GM18867 (cell line): ENCODE measurements around the gene CALM3.

ENCODE experiments used
- ATAC-seq: cut with Tn5 transposase; IDR thresholded peaks from one replicate; pipeline ENCODE4 v1.9.1; 2021; ENCODE audit warnings: mild to moderate bottlenecking, moderate library complexity; ENCODE audit not compliant: unreplicated experiment

Gene CALM3

DNA sequence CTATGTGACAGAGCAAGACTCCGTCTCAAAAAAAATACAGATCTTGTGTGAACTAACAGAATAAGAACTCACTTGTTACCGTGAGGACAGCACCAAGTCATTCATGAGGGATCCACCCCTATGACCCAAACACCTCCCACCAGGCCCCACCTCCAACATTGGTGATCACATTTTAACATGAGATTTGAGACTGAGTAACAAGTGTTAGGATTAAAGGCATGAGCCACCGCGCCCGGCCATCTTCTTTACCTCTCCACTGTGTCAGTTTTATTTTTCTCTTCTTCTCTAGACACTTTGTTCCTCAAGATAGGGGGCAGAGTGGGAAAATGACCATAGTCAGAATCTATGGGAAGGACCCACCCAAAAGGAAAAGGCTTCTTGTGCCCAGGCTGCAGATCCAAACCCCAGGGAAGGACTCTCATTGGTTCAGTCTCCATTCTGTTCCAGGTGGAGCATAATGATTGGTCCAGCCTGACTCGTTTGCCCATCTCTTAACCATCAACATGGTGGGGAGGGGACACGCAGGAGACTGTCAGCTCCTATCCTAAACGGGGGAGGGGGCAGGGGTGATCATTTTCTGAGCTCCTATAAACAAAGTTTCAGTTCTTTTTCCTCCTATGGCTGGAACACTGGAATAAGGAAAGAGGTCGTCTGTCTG lies 1.3 kb upstream of the CALM3 start:
- ATAC-seq, result no peak

DNA sequence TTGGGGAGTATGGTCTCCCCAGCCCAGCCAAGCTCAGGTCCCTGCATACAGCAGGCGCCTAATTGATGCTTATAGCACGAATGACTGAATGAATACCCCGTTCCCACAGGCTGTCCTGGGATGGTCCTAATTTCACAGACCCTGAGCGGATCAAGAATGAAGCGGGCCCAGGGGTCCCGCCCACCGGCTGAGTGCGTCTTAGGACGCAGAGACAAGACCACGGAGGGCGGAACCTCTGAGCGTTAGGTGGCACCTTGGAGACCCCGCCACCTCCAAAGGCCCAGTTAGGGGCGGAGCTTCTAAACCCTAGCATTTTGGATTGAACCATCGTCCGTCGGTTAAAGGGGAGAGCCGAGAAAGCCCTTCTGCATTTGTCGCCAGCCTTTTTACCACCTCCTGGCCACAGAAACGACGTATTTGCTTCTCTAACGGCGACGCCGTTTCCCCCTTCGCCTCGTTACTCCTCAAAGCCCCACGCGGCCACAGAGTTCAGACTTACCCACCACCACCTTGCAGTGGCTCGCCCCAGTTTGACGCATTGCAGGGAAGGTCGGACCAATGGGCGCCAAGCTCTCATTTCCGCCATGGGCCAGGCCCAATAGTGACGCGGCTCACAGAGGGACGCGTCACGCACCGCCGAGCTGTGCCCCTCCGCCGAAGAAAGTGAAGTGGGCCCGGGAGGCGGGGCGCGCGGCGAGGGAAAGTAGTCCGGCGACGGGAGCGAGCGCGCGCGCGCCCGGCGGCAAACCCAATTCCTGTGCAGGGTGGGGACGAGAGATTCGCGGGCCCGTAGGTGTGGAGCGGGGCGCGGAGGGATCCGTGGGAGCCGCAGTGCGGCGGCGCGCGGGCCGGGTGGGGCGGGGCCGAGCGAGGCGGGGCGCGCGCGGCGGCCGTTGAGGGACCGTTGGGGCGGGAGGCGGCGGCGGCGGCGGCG lies 479 bp upstream of the CALM3 start:
- peak; percentile 77 for ATAC-seq

DNA sequence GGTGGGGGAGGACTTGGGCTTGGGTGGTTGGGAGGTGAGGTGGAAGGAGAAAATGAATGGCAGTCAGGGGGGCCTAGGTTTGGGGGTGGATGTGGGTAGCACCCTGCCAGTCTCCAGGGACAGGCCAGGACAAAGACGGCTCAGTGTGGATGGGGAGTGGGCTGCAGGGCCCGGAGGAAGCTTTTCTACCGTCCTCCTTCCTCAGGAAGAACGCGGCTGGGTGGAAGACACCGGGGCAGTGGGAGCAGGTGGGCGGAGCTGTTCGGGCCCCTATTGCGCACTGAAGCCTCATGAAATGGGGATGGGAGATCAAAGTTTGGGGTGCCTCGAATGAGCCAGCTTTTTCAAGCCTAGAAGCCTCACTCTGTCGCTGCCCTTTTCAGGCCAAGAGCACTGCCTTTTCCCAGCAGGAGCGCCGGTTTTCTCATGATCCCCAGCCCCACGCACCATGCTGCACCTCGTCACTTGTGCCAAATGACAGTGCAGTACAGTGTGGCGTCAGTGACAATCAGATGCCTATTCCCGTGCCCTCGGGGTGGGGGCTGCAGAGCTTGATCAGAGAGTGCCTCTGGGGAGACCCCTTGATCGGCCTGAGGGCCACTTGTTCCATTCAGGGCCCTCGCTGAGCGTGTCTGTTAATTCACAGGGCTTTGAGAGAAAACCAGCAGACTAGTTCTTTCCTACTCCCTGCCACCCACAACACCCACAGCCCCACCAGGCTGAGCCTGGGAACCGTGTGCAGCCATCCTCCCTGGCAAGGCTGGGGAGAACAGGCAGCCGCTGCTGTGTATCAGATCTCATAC lies 1.5 kb downstream of the CALM3 start:
- ATAC-seq, result no peak

DNA sequence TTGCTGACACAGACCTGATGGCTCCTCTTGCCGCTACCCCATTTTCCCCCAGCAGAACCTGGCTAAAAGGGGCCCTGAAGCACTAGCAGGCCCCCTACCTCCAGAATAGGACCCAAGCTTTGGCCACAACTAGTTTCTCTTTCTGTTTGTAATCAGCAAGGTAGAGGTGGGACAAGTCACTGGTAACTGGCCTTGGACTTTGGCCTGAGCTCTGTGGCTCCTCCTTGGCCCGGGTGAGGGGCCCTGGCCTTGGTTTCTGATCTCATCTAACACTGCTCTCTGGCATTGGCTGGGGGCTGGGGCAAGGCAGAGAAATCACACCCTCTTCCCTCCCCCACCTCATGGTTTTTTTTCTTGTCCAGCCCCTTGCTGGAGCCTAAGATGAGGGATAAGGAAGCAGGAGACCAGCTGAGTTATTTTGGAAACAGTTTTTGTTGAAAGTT lies 2.1 kb downstream of the CALM3 start:
- ATAC-seq, result no peak

DNA sequence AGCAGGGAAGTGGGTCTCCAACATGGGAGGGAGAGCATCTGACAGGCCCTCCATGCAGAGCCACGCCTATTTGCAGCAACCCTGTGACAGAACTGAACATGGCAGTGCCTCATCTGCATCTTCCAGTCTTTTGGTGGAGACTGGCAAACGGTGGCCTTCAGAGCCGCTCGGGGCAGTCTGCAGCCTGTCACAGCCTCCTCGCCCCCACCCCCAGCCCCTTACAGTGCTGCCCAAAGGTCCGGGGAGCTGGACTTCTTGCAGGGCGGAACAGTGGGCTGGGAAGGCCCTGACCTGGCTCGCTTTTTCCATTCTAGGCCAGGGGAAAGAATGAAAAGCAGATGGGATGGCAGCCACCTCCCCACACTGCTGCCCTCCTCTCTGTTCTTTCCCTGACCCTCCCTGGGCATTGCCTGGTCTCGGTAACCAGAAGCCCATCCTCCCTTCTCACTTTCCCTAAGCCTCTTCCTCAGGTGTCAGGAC lies 2.7 kb downstream of the CALM3 start:
- ATAC-seq, result no peak

DNA sequence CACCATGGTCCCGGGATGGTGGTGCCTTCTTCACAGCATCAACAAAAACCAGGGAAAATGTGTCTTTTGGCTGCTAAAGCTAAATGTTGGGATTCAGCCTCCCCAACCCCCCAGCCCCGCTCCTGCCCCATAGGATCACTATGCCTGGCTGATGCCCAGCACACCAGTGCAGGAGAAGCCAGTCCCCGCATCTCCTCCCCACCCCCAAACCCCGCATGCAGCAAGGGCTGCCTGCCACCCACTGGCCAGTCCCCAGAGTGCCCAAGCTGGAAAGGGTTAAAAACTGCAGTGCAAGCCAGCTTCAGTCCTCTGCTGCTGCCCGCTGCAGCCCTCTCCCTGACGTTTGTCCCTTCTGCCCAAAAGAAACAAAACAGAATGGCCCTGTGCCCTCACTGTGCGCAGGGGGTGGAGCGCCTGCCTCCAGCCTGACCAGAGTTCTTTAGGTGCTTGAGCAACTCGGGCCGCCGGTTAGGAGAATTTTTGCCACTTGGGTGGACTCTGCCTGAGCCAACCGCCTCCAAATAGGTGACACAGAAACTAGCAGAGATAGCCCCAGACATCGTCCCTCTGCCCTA lies 3.7 kb downstream of the CALM3 start:
- no peak for ATAC-seq

DNA sequence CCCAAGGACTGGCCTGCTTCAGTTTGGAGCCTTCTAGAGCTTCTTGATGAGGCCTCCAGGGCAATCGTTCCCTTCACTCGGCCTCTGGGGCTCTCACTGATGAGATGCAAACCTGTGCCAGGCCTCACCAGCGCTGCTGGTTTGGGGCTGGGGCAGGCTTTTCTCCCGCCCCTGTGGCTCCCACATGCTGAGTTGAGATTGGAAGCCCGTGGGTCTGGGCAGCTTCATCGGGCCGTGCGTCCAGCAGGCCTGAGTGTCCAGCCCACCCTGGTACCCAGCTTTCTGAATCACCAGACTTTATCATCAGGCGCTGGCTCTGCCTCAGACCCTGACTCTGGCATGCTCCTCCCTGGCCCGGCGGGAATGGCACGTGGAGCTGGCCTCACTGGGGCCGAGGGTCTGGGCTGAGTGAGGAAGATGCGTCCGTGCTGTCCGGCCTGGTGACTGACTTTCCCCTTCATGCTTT lies 4.3 kb downstream of the CALM3 start:
- ATAC-seq, result no peak

DNA sequence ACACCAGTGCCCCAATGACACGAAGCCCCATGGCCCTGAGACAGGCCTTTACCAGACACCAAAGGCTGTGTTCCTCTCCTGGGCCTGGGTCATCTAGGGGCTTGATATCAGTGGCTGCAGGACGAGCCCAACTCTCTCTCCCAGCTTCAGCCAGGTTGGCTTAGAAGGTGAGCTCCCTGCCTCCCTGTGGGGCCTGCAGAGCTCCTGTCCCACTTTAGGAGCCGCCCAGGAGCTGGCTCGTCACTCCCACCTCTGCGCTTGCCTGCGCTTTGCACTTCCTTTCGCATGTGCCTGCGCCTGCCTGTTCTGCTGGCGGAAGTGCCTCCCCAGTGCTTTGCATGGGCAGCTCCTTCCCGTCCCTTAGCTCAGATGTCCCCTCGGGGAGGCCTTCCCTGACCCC lies 4.9 kb downstream of the CALM3 start:
- no peak for ATAC-seq

DNA sequence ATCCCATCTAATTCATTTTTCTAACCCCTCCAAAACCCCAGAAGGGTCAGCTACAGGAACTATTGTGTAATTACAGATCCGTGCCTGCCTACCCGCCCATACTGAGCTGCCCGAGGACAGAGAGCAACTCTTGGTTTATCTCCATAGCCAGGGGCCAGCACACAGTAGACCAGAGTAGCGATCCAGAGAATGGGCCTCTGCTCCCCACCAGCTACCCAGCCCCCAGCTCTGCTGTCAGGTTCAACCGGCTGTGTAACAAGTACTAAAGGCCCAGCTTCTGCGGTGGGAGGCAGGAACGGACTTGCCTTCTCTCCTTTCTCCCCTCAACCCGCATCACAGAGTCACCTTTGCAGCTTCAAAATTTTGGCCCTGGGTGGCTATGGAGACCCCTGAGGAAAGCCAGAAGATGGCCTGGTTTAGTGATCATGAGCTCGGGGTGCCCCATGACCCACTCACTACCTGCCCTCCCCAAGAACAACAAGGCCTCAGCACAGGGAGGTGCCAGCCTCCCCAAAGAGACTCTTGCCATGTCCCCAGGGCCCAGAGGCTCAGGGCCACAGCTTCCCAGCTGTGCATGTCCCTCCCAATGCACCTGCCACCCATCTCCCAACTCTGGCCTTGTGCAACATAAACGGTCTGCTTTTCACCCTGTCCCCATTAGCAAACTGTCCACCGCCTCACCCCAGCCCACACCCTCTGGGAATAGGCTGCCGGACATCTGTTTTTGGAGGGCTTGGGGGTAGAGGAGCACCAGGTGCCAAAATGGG lies 5.7 kb downstream of the CALM3 start:
- ATAC-seq, result no peak

DNA sequence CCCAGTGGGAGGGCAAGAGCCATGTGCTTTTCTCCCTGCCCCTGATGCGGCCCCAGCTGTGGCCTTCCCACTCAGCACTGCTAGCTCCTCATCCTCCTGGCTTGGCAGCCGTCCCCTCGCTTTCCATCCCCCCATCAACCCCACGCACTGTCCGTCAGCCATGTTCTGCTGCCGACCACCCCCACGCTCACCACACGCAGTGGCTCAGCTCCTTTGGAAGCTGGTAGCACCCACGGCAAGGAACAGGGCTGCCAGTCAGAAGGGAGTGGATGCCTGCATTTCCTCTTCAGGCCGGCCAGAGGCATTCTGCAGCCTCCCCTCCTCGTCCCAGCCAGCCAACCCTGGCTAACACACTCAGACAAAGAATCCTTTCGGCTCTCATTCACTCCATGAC lies 6.3 kb downstream of the CALM3 start:
- ATAC-seq, result no peak

DNA sequence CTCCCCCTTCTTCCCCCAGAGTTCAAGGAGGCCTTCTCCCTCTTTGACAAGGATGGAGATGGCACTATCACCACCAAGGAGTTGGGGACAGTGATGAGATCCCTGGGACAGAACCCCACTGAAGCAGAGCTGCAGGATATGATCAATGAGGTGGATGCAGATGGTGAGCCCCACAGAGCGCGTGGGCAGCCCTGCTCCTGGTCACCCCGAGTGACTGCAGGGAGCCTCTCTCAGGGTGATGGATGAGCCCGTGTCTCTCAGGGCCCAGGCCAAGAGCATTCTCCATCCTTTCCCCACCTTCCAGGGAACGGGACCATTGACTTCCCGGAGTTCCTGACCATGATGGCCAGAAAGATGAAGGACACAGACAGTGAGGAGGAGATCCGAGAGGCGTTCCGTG lies 7.0 kb downstream of the CALM3 start:
- no peak for ATAC-seq

DNA sequence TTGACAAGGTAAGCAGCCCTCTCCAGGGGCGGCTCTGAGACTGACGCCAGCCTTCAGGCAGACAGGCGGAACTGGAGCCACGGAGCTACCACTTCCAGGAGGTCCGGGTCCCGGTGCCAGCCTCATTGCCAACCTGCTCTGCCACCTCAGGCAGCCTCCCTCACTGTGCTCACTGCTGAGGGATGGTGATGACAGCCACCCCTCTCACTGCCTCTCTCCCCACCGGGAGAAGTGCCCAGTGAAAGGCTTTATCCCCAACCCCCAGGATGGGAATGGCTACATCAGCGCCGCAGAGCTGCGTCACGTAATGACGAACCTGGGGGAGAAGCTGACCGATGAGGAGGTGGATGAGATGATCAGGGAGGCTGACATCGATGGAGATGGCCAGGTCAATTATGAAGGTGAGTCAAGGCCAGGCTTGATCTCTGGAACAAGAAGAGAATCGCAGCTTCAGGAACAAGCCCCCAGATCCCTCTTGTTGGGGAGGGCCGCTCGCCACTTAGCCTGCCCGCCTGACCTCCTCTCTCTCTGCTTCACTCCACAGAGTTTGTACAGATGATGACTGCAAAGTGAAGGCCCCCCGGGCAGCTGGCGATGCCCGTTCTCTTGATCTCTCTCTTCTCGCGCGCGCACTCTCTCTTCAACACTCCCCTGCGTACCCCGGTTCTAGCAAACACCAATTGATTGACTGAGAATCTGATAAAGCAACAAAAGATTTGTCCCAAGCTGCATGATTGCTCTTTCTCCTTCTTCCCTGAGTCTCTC lies 7.6 kb downstream of the CALM3 start:
- no peak for ATAC-seq

DNA sequence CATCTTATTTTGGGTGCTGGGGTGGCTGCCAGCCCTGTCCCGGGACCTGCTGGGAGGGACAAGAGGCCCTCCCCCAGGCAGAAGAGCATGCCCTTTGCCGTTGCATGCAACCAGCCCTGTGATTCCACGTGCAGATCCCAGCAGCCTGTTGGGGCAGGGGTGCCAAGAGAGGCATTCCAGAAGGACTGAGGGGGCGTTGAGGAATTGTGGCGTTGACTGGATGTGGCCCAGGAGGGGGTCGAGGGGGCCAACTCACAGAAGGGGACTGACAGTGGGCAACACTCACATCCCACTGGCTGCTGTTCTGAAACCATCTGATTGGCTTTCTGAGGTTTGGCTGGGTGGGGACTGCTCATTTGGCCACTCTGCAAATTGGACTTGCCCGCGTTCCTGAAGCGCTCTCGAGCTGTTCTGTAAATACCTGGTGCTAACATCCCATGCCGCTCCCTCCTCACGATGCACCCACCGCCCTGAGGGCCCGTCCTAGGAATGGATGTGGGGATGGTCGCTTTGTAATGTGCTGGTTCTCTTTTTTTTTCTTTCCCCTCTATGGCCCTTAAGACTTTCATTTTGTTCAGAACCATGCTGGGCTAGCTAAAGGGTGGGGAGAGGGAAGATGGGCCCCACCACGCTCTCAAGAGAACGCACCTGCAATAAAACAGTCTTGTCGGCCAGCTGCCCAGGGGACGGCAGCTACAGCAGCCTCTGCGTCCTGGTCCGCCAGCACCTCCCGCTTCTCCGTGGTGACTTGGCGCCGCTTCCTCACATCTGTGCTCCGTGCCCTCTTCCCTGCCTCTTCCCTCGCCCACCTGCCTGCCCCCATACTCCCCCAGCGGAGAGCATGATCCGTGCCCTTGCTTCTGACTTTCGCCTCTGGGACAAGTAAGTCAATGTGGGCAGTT lies 8.6 kb downstream of the CALM3 start:
- ATAC-seq, result no peak

DNA sequence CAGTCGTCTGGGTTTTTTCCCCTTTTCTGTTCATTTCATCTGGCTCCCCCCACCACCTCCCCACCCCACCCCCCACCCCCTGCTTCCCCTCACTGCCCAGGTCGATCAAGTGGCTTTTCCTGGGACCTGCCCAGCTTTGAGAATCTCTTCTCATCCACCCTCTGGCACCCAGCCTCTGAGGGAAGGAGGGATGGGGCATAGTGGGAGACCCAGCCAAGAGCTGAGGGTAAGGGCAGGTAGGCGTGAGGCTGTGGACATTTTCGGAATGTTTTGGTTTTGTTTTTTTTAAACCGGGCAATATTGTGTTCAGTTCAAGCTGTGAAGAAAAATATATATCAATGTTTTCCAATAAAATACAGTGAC lies 9.3 kb downstream of the CALM3 start:
- no peak for ATAC-seq

DNA sequence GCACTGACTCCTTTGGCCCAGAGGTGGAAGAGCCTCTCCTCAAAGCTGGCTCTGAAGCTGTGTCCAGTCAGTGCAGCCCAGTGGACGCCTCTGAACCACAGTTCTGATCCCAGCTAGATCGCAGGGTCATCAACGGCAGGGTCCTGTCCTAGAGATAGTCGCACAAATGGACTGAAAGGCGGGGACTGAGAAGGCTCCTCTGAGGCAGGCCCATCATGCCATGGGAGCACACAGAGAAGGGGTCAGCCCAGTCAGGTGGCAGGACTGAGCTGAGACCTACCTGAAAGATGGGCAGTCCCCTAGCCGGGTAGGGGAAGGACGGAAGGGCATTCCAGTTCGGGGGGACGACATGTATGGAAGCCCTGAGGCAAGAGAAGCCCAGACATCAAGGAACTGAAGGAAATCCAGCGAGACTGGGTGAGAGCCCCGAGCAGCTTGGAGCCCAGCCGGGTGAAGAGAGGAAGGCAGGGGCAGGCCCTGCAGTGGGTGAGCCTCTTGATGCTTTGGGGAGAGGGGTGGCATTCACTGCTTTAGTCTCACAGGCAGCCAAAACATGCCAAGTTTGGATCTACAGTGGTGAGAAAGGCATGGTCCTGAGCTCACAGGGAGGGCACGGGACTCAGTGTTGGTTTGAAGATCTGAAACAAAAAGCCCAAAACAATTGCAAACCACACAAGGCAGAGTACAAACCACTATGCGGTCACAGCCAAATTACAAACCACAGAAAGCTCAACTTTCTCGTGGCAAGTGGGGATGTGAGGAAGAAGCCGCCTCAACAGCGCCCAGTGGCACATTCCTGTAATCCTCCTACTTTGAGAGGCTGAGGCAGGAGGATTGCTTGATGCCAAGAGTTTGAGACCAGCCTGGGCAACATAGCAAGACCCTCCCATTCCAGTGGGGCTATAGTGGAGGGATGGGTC lies 10.0 kb downstream of the CALM3 start:
- ATAC-seq, result no peak

DNA sequence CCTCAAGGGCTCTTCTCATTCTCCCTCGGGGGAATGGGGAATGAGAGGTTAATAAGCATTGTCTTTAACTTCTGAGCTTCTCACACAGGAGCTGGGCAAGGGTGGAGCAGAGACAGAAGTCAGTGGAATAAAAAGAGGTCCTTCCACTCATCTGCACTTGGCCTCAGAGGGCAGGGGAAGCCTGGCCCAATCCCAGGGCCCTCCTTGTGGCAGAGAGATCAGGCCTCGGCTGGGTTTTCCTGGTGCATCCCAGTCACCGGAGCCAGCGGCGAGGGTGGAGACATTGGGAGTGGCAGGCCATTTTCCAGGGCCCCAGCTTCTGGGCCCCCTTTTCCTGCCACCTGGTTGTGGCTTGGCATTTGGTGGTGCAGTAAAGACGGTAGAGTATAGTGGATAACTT lies 10.6 kb downstream of the CALM3 start:
- ATAC-seq, result no peak

DNA sequence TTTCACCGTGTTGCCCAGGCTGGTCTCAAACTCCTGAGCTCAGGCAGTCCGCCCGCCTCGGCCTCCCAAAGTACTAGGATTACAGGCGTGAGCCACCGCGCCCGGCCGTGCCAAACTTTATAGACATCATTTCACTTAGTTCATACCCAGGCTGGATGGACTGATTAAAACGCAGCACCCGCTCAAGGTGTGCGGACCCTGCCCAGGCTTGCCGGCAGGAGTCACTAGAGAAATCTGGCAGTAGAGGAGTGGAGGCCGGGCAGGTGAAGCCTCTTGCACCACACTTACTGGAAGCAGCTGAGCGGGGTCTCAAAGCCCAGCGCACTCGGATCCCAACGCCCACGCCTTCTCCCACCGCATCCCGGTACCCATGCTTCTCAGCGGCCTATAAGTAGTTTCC lies 12.4 kb downstream of the CALM3 start:
- ATAC-seq, result no peak
